K562 (cell line): Measurements from ENCODE around the gene DDIT3. TPM values are rescaled to one million over a fixed set of nuclear protein-coding genes. Genes with fewer than 3 reads are reported as not detected.

ENCODE experiments used
- ASH1L ChIP-seq: fragments of 450-650 bp; IDR thresholded peaks from 2 replicates; pipeline ENCODE4 v1.6.1; 2018; ENCODE audit warnings: borderline replicate concordance, mild to moderate bottlenecking, low read depth; ENCODE audit not compliant: partially characterized antibody
- CREM ChIP-seq: IDR thresholded peaks from 2 replicates; pipeline ENCODE4 v1.6.1; 2014; ENCODE audit warnings: antibody characterized with exemption, low read depth
- EGR1 ChIP-seq: fragments of 450-650 bp; conservative IDR thresholded peaks from 2 replicates; pipeline ENCODE4 v1.6.1; 2017; ENCODE audit warnings: mild to moderate bottlenecking
- ELF2 ChIP-seq: fragments of 250-450 bp; sonication (Bioruptor Pico); IDR thresholded peaks from 2 replicates; pipeline ENCODE4 v1.5.0; 2021; ENCODE audit warnings: mild to moderate bottlenecking
- ESRRA ChIP-seq: fragments of 450-650 bp; IDR thresholded peaks from 2 replicates; pipeline ENCODE4 v1.6.1; 2014; ENCODE audit warnings: low read depth, mild to moderate bottlenecking, moderate library complexity, borderline replicate concordance
- ETV6 ChIP-seq, 3 experiments: fragments of 150-350 bp in 1 of 3; sonication (generic) in 1 of 3; formaldehyde crosslinking in 1 of 3; IDR thresholded peaks; 2 replicates each; pipeline versions ENCODE4 v1.6.1 to v1.8.0; 2014 to 2022; ENCODE audit warnings: borderline replicate concordance in 2 of 3, low read depth in 2 of 3, antibody characterized with exemption in 1 of 3, low read length in 1 of 3, mild to moderate bottlenecking in 1 of 3, missing genetic modification reagents in 1 of 3
- GATA2 ChIP-seq: sonication (generic); formaldehyde crosslinking; IDR thresholded peaks from 2 replicates; pipeline ENCODE4 v1.4.0; 2020; ENCODE audit warnings: mild to moderate bottlenecking, missing genetic modification reagents
- HNRNPUL1 ChIP-seq: fragments of 200-400 bp; formaldehyde crosslinking; IDR thresholded peaks from 2 replicates; pipeline ENCODE4 v1.6.1; 2017; ENCODE audit warnings: low read length
- ILF3 ChIP-seq: fragments of 450-650 bp; IDR thresholded peaks from 2 replicates; pipeline ENCODE4 v1.6.1; 2018; ENCODE audit warnings: antibody characterized with exemption, mild to moderate bottlenecking, moderate library complexity, borderline replicate concordance
- PHTF2 ChIP-seq: fragments of 250-450 bp; sonication (Bioruptor Pico); IDR thresholded peaks from 2 replicates; pipeline ENCODE4 v1.5.0; 2021; ENCODE audit warnings: mild to moderate bottlenecking
- SOX6 ChIP-seq: fragments of 450-650 bp; IDR thresholded peaks from 2 replicates; pipeline ENCODE4 v1.6.1; 2014; ENCODE audit warnings: mild to moderate bottlenecking
- TBL1XR1 ChIP-seq, 2 experiments: IDR thresholded peaks; 2 replicates each; pipeline ENCODE4 v1.6.1; 2012; ENCODE audit warnings: improper control_type of control experiment in 2 of 2, low read length in 2 of 2, mild to moderate bottlenecking in 1 of 2
- THRAP3 ChIP-seq: fragments of 450-650 bp; IDR thresholded peaks from 2 replicates; pipeline ENCODE4 v1.6.1; 2016; ENCODE audit warnings: mild to moderate bottlenecking, inconsistent platforms, borderline replicate concordance
- ZNF24 ChIP-seq: fragments of 450-650 bp; IDR thresholded peaks from 2 replicates; pipeline ENCODE4 v1.6.1; 2016
- ZNF445 ChIP-seq: fragments of 250-450 bp; sonication (Bioruptor Pico); IDR thresholded peaks from 2 replicates; pipeline ENCODE4 v1.4.0; 2020; ENCODE audit warnings: low read depth, mild to moderate bottlenecking, moderate library complexity
- polyA plus RNA-seq, 8 experiments: library from polyadenylated mRNA; depleted of rRNA in 4 of 8; stranded (reverse) in 5 of 8; unstranded in 3 of 8; fragments of >200 nt; fragmentation: Nextera tagmentation in 2 of 8; fragmentation: Illumina TruSeq in 1 of 8; extraction: Ambion mirVana in 2 of 8; extraction: Trizol in 1 of 8; gene quantifications; 2 replicates each; pipeline versions ENCODE4 v1.2.1 to v1.2.3, GENCODE V29; 2011 to 2014; ENCODE audit warnings: inconsistent platforms in 1 of 8, missing spikeins in 1 of 8
- total RNA-seq, 7 experiments: library from RNA; depleted of rRNA in 6 of 7; stranded (reverse); fragments of >200 nt in 6 of 7; fragmentation: Illumina TruSeq in 2 of 7; extraction: Trizol in 2 of 7; gene quantifications; 2 replicates each; pipeline versions ENCODE4 v1.2.1 to v1.2.3, GENCODE V29; 2011 to 2021; ENCODE audit warnings: low replicate concordance in 1 of 7
- TF ChIP-seq, protein P1 (sequence below): sonication (generic); formaldehyde crosslinking; IDR thresholded peaks from 2 replicates; pipeline ENCODE4 v1.8.0; 2022; ENCODE audit warnings: missing genetic modification reagents, mild to moderate bottlenecking, moderate library complexity, borderline replicate concordance
- TF ChIP-seq, protein P2 (sequence below): fragments of 250-450 bp; sonication (Bioruptor Pico); IDR thresholded peaks from 2 replicates; pipeline ENCODE4 v1.5.0; 2020; ENCODE audit warnings: mild to moderate bottlenecking, borderline replicate concordance
- TF ChIP-seq, protein P3 (sequence below): sonication (generic); formaldehyde crosslinking; IDR thresholded peaks from 2 replicates; pipeline ENCODE4 v1.8.0; 2023; ENCODE audit warnings: mild to moderate bottlenecking, missing genetic modification reagents
- TF ChIP-seq, protein P4 (sequence below): fragments of 450-650 bp; formaldehyde crosslinking; IDR thresholded peaks from 2 replicates; pipeline ENCODE4 v1.4.0; 2020; ENCODE audit warnings: mild to moderate bottlenecking, moderate library complexity

DDIT3 gene
- total and polyA plus RNA-seq, 9 of the 15 experiments (the other 6 are each of a cell fraction or from before 2014, with no cell fraction given), result 59.1 to 272 (median 89.9) TPM

DNA sequence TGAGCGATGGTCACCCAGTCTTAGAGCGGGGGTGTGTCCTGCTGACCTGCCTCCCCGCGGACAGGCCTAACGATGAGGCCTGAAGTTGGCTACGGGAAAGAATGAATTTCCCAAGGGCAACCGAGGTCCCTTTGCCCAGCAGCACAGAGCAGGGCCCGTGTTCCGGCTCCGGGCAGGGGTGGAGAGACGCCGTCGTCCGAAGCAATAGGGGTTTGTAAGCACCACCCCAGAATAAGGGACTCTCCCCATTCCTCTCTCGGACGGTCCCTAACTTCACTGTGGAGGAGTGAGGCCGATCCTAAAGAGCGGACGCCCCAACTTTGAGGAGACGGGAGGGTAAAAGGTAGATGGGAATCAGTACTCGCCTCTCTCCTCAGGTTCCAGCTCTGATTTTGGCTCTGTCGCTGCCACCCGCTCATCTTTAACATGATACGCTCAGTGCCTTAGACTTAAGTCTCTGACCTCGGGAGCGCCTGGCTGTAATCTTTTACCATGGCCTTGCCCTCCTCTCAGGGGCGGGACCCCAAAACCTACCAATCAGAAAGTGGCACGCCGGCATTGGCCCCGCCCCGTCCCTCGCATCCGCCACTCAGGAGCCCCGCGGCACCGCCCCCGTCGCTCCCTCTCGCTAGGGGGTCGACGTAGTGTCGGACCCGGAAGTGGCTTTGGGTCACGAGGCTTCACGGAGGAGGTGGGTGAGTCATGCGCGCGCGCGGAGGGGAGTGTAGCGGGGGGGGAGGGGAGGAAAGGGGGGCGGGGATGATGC lies at the start of gene DDIT3 (continued):
- no peak for TF ChIP-seq ETV6 (IDR thresholded peaks at IDR 0.05; ENCODE audit: borderline replicate concordance in 1 of 2, low read depth in 2 of 2, low read length in 1 of 2)
- no peak for TF ChIP-seq ETV6 (CRISPR knock-in tag; IDR thresholded peaks at IDR 0.05; ENCODE audit: borderline replicate concordance)
- TF ChIP-seq, protein P1, sequence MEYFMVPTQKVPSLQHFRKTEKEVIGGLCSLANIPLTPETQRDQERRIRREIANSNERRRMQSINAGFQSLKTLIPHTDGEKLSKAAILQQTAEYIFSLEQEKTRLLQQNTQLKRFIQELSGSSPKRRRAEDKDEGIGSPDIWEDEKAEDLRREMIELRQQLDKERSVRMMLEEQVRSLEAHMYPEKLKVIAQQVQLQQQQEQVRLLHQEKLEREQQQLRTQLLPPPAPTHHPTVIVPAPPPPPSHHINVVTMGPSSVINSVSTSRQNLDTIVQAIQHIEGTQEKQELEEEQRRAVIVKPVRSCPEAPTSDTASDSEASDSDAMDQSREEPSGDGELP (CRISPR knock-in tag), result peak; percentile 70; the same call in 1 of the 2 replicates
- TF ChIP-seq PHTF2, result peak; percentile 86; the same call in 1 of the 2 replicates
- TF ChIP-seq, protein P2, sequence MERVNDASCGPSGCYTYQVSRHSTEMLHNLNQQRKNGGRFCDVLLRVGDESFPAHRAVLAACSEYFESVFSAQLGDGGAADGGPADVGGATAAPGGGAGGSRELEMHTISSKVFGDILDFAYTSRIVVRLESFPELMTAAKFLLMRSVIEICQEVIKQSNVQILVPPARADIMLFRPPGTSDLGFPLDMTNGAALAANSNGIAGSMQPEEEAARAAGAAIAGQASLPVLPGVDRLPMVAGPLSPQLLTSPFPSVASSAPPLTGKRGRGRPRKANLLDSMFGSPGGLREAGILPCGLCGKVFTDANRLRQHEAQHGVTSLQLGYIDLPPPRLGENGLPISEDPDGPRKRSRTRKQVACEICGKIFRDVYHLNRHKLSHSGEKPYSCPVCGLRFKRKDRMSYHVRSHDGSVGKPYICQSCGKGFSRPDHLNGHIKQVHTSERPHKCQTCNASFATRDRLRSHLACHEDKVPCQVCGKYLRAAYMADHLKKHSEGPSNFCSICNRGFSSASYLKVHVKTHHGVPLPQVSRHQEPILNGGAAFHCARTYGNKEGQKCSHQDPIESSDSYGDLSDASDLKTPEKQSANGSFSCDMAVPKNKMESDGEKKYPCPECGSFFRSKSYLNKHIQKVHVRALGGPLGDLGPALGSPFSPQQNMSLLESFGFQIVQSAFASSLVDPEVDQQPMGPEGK (CRISPR knock-in tag), result peak; percentile 74; the same call in 1 of the 2 replicates
- TF ChIP-seq GATA2, result peak; percentile 45
- TF ChIP-seq ASH1L, result peak; percentile 69
- peak; percentile 13 to 19; a peak in 2 of 4 replicates for TF ChIP-seq TBL1XR1 (IDR thresholded peaks at IDR 0.05; ENCODE audit: low read length in 2 of 2)
- TF ChIP-seq ZNF445 (CRISPR knock-in tag), result no peak
- TF ChIP-seq ESRRA, result peak; percentile 76
- TF ChIP-seq, protein P3, sequence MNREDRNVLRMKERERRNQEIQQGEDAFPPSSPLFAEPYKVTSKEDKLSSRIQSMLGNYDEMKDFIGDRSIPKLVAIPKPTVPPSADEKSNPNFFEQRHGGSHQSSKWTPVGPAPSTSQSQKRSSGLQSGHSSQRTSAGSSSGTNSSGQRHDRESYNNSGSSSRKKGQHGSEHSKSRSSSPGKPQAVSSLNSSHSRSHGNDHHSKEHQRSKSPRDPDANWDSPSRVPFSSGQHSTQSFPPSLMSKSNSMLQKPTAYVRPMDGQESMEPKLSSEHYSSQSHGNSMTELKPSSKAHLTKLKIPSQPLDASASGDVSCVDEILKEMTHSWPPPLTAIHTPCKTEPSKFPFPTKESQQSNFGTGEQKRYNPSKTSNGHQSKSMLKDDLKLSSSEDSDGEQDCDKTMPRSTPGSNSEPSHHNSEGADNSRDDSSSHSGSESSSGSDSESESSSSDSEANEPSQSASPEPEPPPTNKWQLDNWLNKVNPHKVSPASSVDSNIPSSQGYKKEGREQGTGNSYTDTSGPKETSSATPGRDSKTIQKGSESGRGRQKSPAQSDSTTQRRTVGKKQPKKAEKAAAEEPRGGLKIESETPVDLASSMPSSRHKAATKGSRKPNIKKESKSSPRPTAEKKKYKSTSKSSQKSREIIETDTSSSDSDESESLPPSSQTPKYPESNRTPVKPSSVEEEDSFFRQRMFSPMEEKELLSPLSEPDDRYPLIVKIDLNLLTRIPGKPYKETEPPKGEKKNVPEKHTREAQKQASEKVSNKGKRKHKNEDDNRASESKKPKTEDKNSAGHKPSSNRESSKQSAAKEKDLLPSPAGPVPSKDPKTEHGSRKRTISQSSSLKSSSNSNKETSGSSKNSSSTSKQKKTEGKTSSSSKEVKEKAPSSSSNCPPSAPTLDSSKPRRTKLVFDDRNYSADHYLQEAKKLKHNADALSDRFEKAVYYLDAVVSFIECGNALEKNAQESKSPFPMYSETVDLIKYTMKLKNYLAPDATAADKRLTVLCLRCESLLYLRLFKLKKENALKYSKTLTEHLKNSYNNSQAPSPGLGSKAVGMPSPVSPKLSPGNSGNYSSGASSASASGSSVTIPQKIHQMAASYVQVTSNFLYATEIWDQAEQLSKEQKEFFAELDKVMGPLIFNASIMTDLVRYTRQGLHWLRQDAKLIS (CRISPR knock-in tag), result peak; percentile 99
- TF ChIP-seq CREM, result peak; percentile 88
- TF ChIP-seq ILF3, result peak; percentile 52; the same call in 1 of the 2 replicates
- TF ChIP-seq HNRNPUL1, result no peak
- peak; percentile 47 for TF ChIP-seq SOX6
- TF ChIP-seq, protein P4, sequence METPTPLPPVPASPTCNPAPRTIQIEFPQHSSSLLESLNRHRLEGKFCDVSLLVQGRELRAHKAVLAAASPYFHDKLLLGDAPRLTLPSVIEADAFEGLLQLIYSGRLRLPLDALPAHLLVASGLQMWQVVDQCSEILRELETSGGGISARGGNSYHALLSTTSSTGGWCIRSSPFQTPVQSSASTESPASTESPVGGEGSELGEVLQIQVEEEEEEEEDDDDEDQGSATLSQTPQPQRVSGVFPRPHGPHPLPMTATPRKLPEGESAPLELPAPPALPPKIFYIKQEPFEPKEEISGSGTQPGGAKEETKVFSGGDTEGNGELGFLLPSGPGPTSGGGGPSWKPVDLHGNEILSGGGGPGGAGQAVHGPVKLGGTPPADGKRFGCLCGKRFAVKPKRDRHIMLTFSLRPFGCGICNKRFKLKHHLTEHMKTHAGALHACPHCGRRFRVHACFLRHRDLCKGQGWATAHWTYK, result peak; percentile 86
- TF ChIP-seq ZNF24, result no peak
- TF ChIP-seq ELF2 (CRISPR knock-in tag), result peak; percentile 69
- peak; percentile 68; the same call in 1 of the 2 replicates for TF ChIP-seq THRAP3
- TF ChIP-seq EGR1, result peak; percentile 89
